Measurements from ENCODE around the gene KSR1.
"Not testable (repeated sequence)": the region's sequence is repeated elsewhere in the genome, so short reads cannot be mapped to it uniquely, and the experiment has no call there.

DNA sequence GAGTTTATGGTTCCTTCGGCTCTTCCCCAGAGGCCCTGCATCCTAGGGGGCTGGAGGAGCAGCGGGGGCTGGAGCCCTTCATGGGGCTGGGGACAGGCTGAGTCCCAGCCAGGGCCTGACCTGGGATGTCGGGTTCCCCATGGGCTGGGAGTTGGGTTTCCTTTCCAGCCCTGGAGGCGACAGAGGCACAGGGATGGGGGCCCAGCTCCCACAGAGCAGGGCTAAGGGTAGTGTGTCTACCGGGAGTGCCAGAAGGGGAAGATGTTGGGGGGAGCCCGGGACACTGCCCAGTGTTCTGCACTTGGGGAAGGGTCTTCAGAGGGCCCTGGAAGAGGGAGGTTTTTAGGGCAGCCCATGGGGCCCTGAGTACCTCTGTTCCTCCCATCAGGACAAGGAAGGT lies 30.7 kb upstream of the KSR1 start:
- TF ChIP-seq POLR2AphosphoS5, EP300 (IDR thresholded peaks at IDR 0.05): not testable (repeated sequence)
- TF ChIP-seq, protein P1, sequence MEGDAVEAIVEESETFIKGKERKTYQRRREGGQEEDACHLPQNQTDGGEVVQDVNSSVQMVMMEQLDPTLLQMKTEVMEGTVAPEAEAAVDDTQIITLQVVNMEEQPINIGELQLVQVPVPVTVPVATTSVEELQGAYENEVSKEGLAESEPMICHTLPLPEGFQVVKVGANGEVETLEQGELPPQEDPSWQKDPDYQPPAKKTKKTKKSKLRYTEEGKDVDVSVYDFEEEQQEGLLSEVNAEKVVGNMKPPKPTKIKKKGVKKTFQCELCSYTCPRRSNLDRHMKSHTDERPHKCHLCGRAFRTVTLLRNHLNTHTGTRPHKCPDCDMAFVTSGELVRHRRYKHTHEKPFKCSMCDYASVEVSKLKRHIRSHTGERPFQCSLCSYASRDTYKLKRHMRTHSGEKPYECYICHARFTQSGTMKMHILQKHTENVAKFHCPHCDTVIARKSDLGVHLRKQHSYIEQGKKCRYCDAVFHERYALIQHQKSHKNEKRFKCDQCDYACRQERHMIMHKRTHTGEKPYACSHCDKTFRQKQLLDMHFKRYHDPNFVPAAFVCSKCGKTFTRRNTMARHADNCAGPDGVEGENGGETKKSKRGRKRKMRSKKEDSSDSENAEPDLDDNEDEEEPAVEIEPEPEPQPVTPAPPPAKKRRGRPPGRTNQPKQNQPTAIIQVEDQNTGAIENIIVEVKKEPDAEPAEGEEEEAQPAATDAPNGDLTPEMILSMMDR (IDR thresholded peaks at IDR 0.05), result not testable (repeated sequence)

Measured in upper lobe of left lung (tissue), 4 donors.